Transverse colon (tissue), 4 donors: Measurements from ENCODE around the gene CCDC112. TPM values are rescaled to one million over a fixed set of nuclear protein-coding genes. Genes with fewer than 3 reads are reported as not detected.

Experiments used
- DNase-seq: peaks from one replicate; pipeline ENCODE4 v3.0.0-alpha.2; 2019
- H3K27ac ChIP-seq, 4 donors: fragments of 200-600 bp; sonication (generic); 2 replicates each; pipeline ENCODE4 v1.5.1; 2016 to 2018; ENCODE audit warnings: inconsistent platforms in 4 of 4
- H3K27me3 ChIP-seq: fragments of 200-600 bp; sonication (generic); 2 replicates; pipeline ENCODE4 v1.5.1; 2017; ENCODE audit warnings: inconsistent platforms
- H3K36me3 ChIP-seq, 4 donors: fragments of 200-600 bp; sonication (generic); 2 replicates each; pipeline ENCODE4 v1.5.1; 2017 to 2019; ENCODE audit warnings: inconsistent platforms in 4 of 4
- H3K4me1 ChIP-seq, 4 donors: fragments of 200-600 bp; sonication (generic); 2 replicates each; pipeline ENCODE4 v1.5.1; 2017 to 2020; ENCODE audit warnings: inconsistent platforms in 4 of 4
- H3K4me3 ChIP-seq, 4 donors: fragments of 200-600 bp; sonication (generic); 1 replicate in 1 of 4; 2 replicates in 3 of 4; pipeline versions ENCODE4 v1.5.1 to v1.6.1; 2017 to 2019; ENCODE audit warnings: inconsistent platforms in 4 of 4
- H3K9me3 ChIP-seq, 2 donors: fragments of 200-600 bp; sonication (generic); 2 replicates each; pipeline ENCODE4 v1.5.1; 2017 to 2019; ENCODE audit warnings: inconsistent platforms in 2 of 2
- EP300 ChIP-seq: sonication (generic); formaldehyde crosslinking; IDR thresholded peaks from one replicate; pipeline ENCODE4 v1.6.1; 2017; ENCODE audit warnings: antibody characterized with exemption, low read depth
- POLR2A ChIP-seq: fragments of 450-650 bp; IDR thresholded peaks from one replicate; pipeline ENCODE4 v1.6.1; 2016; ENCODE audit warnings: antibody characterized with exemption, mild to moderate bottlenecking, moderate library complexity
- POLR2AphosphoS5 ChIP-seq, 3 donors: sonication (generic); formaldehyde crosslinking; IDR thresholded peaks; one replicate each; pipeline ENCODE4 v1.6.1; 2016; ENCODE audit warnings: antibody characterized with exemption in 3 of 3
- WGBS, 2 donors: methylation state at CpG; one replicate each; pipeline ENCODE4 v1.1.5; 2018; ENCODE audit warnings: low coverage in 1 of 2; 5-methylcytosine and 5-hydroxymethylcytosine counted together
- in situ Hi-C, 4 donors: fragments of 200-750 bp; cut with MboI; loops; one replicate each; pipeline versions ENCODE4 v1.15.0 to v1.15.1; 2017; ENCODE audit warnings: low sequenced_read_pairs in 3 of 4, low pct_ligation_motif_present in 1 of 4, low pct_unique_long_range_greater_than_20kb in 1 of 4
- intact Hi-C: fragments of 100-400 bp; cut with DNase I; formaldehyde crosslinking; loops from one replicate; pipeline ENCODE4 v1.15.1; 2023; ENCODE audit warnings: low total_unique reads
- total RNA-seq, 4 donors: library from RNA; depleted of rRNA; stranded (reverse); fragments of >200 nt; gene quantifications; one replicate each; pipeline ENCODE4 v1.1.0, GENCODE V29; 2016
- TF ChIP-seq, protein P1 (sequence below), 5 experiments: fragments of 200-600 bp in 3 of 5; fragments of 450-650 bp in 2 of 5; sonication (generic) in 3 of 5; IDR thresholded peaks; 1 replicate in 2 of 5; 2 replicates in 3 of 5; pipeline ENCODE4 v1.5.1; 2016 to 2017; ENCODE audit warnings: antibody characterized with exemption in 5 of 5, inconsistent platforms in 3 of 5, mild to moderate bottlenecking in 2 of 5, moderate library complexity in 1 of 5

CCDC112 gene
- total RNA-seq, 4 donors from 2014 or later: 15.7 to 22.4 (median 20.5) TPM

- no peaks in the 10 kb centered on the region for H3K27me3 ChIP-seq
- in situ Hi-C loops: loop anchor here (10.0 to 25.0 kb wide), 3 partner anchors 266 to 743 kb away; partner anchors contain the start of genes AP3S1 (in 2 of the 4) and ATG12 (in 2 of the 4)
- H3K9me3 ChIP-seq: no peaks in the 10 kb centered on the region
- no peak overlapping the region for H3K27ac ChIP-seq
- TF ChIP-seq POLR2AphosphoS5 (IDR thresholded peaks at IDR 0.05) (no peak), POLR2A (no peak), EP300 (no peak)
- TF ChIP-seq, protein P1, sequence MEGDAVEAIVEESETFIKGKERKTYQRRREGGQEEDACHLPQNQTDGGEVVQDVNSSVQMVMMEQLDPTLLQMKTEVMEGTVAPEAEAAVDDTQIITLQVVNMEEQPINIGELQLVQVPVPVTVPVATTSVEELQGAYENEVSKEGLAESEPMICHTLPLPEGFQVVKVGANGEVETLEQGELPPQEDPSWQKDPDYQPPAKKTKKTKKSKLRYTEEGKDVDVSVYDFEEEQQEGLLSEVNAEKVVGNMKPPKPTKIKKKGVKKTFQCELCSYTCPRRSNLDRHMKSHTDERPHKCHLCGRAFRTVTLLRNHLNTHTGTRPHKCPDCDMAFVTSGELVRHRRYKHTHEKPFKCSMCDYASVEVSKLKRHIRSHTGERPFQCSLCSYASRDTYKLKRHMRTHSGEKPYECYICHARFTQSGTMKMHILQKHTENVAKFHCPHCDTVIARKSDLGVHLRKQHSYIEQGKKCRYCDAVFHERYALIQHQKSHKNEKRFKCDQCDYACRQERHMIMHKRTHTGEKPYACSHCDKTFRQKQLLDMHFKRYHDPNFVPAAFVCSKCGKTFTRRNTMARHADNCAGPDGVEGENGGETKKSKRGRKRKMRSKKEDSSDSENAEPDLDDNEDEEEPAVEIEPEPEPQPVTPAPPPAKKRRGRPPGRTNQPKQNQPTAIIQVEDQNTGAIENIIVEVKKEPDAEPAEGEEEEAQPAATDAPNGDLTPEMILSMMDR (IDR thresholded peaks at IDR 0.05): no peak
- 0% methylated on average over 1 of the region's 1 CpG for WGBS, 2 donors
- intact Hi-C loops: no loop called here
- no peak for DNase-seq
- no peaks in the 10 kb centered on the region for H3K36me3 ChIP-seq
- no peak overlapping the region for H3K4me3 ChIP-seq
- H3K4me1 ChIP-seq: no peaks in the 10 kb centered on the region
Measured at GRCh38 chr5:115319007-115319406, 22.6 kb upstream of the CCDC112 start.

GRCh38 chr5:115317736-115318135 lies 21.3 kb upstream of the CCDC112 start:
- Histone ChIP-seq H3K4me1 (no peaks in the 10 kb centered on the region), H3K4me3 (no peak overlapping the region), H3K27ac (no peak overlapping the region), H3K36me3 (no peaks in the 10 kb centered on the region), H3K27me3 (no peaks in the 10 kb centered on the region), H3K9me3 (no peaks in the 10 kb centered on the region)
- no peak for DNase-seq
- 11 to 32% methylated on average over 1 of the region's 1 CpG for WGBS, 2 donors
- in situ Hi-C loops (loop anchor here (10.0 to 25.0 kb wide), 3 partner anchors 267 to 745 kb away; partner anchors contain the start of genes AP3S1 (in 2 of the 4) and ATG12 (in 2 of the 4)), intact Hi-C loops (no loop called here)
- TF ChIP-seq POLR2A (no peak), EP300 (no peak), POLR2AphosphoS5 (IDR thresholded peaks at IDR 0.05) (no peak)
- TF ChIP-seq, protein P1 (IDR thresholded peaks at IDR 0.05): no peak

GRCh38 chr5:115317320-115317719 lies 20.9 kb upstream of the CCDC112 start:
- no peak for TF ChIP-seq EP300
- TF ChIP-seq POLR2A: no peak
- TF ChIP-seq, protein P1 (IDR thresholded peaks at IDR 0.05): no peak
- TF ChIP-seq POLR2AphosphoS5 (IDR thresholded peaks at IDR 0.05): no peak
- H3K36me3 ChIP-seq: no peaks in the 10 kb centered on the region
- in situ Hi-C loops (loop anchor here (10.0 to 25.0 kb wide), 3 partner anchors 267 to 745 kb away; partner anchors contain the start of genes AP3S1 (in 2 of the 4) and ATG12 (in 2 of the 4)), intact Hi-C loops (no loop called here)
- H3K9me3 ChIP-seq: no peaks in the 10 kb centered on the region
- no peak overlapping the region for H3K4me3 ChIP-seq
- DNase-seq: no peak
- no peak overlapping the region for H3K27ac ChIP-seq
- no peaks in the 10 kb centered on the region for H3K27me3 ChIP-seq
- H3K4me1 ChIP-seq: no peaks in the 10 kb centered on the region

GRCh38 chr5:115313632-115314031 lies 17.2 kb upstream of the CCDC112 start:
- intact Hi-C loops (loop anchor here (5.0 kb wide), 1 partner anchor 259 kb away; no protein-coding TSS in a partner anchor), in situ Hi-C loops (loop anchor here (5.0 to 25.0 kb wide), 4 partner anchors 271 to 749 kb away; partner anchors contain the start of genes AP3S1 (in 2 of the 4) and ATG12 (in 2 of the 4))
- H3K4me1 ChIP-seq: no peaks in the 10 kb centered on the region
- H3K27ac ChIP-seq: no peak overlapping the region
- WGBS, 2 donors: 90 to 93% methylated on average over 3 of the region's 3 CpGs
- H3K27me3 ChIP-seq: no peaks in the 10 kb centered on the region
- no peaks in the 10 kb centered on the region for H3K9me3 ChIP-seq
- TF ChIP-seq, protein P1 (IDR thresholded peaks at IDR 0.05): no peak
- TF ChIP-seq POLR2A: no peak
- no peak for TF ChIP-seq EP300
- H3K36me3 ChIP-seq: no peaks in the 10 kb centered on the region
- no peak overlapping the region for H3K4me3 ChIP-seq
- DNase-seq: no peak
